GM19035 (cell line): Measurements from ENCODE around the gene DENND2A.
A peak's percentile ranks its signal among the peaks of the same experiment; 100 is the strongest.
"Not testable (repeated sequence)": the region's sequence is repeated elsewhere in the genome, so short reads cannot be mapped to it uniquely, and the experiment has no call there.

Source experiments
- ATAC-seq: cut with Tn5 transposase; IDR thresholded peaks from one replicate; pipeline ENCODE4 v1.9.1; 2021; ENCODE audit not compliant: unreplicated experiment

Gene DENND2A

DNA sequence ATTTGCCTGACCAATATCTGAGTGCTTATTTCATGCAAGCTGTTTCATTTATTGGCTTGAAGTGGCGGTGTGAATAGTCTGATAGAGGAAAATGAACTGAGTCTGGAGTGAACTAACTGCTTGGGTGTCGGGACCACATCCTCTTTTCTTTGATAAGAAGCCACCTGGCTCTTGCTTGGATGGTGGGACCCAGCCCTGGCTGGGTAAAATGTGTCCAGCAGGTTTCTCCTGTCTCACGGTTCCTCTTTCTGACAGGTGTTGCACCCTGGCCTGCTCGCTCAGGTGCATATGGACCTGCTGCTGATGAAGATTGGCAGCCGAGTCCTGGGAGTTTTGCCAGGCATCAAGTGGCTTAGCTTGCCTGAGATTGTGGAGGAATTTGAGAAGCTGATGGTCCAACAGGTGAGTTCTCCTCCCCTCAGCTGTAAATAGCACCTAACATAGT, 33.8 kb upstream of the DENND2A start:
- no peak for ATAC-seq

DNA sequence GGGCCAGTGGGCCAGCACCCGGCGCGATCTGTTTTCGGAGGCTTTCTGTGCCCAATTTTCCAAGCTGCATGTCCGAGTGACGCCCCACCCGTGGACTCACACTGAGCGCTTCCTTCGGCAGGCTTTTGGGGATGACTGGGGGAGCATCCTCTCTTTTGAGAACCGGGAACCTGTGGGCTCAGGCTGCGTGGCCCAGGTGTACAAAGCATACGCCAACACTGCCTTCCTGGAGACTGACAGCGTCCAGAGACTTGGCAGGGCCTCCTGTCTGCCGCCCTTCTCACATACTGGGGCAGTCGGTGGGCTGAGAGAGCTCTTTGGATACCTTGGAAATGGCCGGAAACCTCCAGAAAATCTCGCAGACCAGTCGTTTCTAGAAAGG, 33.2 kb upstream of the DENND2A start:
- no peak for ATAC-seq

DNA sequence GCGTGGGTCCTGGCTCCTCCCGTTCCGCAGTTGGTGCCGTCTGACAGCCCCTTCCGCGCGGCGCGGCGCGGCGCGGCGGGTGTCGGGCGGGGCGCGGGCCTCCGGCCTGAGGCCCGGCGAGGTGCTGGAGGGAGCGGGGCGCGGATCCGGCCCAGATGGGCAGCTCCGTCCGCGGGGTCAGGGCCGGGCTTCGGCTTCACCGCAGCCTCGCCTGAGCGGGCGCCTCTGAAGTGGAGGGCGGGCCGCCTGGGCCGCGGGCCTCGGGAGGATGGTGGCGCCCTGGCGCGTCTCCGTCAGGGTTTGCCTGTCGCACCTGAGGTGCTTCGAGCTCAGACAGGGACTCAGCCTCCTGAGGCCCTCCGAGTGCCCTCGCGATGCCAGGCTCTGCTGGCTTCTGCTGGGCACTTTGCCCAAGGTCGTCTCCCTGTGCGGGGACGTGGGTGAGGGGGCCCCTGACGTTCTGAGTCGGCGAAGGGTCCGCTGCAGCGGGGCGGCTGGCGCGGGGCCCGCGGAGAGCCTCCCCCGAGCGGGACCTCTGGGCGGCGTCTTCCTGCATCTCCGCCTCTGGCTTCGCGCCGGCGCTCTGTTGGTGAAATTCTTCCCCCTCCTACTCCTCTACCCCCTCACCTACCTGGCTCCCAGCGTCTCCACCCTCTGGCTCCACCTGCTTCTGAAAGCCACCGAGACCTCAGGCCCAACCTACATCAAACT, 32.6 kb upstream of the DENND2A start:
- ATAC-seq, result peak; percentile 50

DNA sequence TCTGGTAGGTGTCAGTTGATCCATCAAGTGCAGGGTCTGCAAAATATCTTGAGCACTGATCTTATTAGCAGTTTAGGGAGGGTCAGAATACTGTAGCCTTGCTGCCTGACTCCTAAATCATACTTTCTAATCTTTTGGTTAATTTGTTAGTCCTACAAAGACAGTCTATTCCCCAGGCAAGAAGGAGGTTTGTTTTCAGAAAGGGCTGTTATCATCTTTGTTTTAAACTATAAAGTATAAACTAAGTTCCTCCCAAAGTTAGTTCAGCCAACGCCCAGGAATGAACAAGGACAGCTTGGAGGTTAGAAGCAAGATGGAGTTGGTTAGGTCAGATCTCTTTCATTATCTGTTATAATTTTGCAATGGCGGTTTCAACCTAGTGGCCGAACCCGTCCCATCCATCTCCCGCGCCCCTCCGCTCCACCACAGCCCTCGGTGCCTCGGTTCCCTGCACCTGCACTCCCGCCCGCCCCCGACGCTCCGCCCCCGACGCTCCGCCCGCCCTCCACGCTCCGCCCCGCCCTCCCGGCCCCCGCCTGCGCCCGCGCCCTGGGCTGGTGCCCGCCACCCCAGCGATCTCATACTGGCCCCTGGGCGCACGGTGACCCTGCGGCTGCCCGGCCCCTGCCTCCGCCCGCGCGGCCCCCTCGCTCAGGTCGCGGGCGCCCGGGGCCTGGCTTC, 31.9 kb upstream of the DENND2A start, which contains the start of gene ADCK2:
Gene ADCK2 (plus strand): TSS at position 564 of the 681 bp plus-strand sequence. CDS start 386 bp downstream, outside the sequence.
- ATAC-seq, result peak; percentile 65

DNA sequence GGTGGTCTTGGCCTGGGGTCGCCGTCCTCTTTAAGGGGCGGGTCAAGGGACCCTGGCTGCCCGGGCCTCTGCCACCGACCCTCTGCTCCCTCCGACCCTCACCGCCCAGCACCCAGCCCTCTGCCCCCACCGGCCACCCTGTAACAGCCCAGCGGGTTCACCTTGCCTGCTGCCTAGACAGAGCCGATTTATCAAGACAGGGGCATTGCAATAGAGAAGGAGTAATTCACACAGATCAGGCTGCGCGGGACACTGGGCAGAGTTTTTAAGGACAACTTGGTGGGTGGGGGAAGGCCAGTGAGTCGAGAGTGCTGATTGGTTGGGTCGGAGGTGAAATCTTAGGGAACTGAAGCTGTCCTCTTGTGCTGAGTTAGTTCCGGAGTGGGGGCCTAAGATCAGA, 31.4 kb upstream of the DENND2A start:
- ATAC-seq, result no peak

GRCh38 chr7:140670343-140670935, 29.8 kb upstream of the DENND2A start:
- ATAC-seq, result no peak

- not testable (repeated sequence) for ATAC-seq
Measured at GRCh38 chr7:140669862-140670261, 29.2 kb upstream of the DENND2A start.

DNA sequence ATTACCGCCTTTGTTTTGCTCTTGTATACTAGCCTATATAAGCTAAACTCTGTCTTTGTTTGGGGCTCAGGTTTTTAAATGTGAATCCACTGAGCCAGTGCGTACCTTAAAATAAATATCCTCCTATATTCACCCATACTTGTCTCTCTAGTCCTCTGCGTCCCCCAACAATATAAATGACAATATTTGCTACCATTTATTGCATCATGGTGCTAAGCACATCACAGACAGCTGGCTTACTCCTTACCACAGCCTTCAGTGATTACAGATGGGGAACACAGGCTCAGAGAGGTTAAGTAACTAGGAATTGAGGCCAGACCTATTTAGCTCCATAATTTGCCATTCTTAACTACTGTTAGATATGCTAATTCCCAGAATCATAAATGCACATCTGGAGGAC, 28.7 kb upstream of the DENND2A start:
- ATAC-seq, result no peak

- no peak for ATAC-seq
Measured at GRCh38 chr7:140668641-140669040, 28.0 kb upstream of the DENND2A start.

- ATAC-seq, result no peak
Measured at GRCh38 chr7:140667476-140667875, 26.9 kb upstream of the DENND2A start.

DNA sequence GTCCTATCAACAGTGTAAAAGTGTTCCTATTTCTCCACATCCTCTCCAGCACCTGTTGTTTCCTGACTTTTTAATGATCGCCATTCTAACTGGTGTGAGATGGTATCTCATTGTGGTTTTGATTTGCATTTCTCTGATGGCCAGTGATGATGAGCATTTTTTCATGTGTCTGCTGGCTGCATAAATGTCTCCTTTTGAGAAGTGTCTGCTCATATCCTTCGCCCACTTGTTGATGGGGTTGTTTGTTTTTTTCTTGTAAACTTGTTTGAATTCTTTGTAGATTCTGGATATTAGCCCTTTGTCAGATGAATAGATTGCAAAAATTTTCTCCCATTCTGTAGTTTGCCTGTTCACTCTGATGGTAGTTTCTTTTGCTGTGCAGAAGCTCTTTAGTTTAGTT, 22.3 kb upstream of the DENND2A start:
- not testable (repeated sequence) for ATAC-seq

DNA sequence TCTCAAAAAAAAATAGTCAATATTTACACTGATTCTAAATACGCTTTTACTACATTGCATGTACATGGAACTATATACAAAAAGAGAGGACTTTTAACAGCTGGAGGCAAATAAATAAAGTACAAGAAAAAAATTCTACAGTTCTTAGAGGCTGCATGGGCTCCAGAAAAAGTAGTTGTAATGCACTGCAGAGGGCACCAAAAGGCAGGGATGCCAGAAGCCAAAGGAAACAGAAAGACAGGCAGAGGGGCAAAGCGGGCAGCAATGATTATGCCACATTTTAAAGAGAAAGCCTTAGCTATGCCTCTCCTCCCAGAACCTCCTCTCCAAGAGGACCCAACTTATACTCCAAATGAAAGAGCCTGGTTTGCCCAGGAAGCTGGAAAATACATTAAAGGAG, 20.5 kb upstream of the DENND2A start:
- ATAC-seq, result no peak

DNA sequence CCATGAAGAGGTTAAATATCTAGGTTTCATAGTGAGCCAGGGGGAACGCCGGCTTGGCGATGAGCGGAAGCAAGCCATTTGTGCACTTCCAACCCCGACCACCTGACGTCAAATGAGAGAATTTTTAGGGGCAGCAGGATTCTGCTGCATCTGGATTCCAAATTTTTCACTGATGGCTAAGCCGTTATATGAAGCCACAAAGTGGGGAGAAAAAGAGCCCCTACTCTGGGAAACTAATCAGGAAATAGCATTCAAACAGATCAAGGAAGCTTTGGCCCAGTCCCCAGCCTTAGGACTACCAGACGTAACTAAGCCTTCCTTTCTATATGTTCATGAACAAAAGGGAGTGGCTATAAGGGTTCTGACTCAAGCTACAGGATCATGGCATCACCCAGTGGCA, 19.2 kb upstream of the DENND2A start:
- ATAC-seq, result no peak

DNA sequence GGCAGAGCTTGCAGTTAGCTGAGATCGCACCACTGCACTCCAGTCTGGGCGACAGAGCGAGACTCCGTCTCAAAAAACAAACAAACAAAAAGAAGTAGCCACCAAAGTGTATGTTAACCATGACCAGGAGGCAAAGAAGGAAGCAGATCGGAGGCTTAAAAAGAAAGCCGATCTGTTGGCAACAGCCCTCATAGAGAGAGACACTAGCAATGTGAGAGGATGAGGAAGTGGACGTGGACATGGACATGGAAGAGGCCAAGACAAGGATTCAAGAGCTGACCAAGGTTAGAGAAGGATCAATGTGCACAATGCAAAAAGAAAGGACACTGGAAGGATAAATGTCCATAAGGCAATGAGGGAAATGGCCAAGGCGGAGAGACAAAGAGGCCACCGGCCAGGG, 17.3 kb upstream of the DENND2A start:
- ATAC-seq, result no peak

DNA sequence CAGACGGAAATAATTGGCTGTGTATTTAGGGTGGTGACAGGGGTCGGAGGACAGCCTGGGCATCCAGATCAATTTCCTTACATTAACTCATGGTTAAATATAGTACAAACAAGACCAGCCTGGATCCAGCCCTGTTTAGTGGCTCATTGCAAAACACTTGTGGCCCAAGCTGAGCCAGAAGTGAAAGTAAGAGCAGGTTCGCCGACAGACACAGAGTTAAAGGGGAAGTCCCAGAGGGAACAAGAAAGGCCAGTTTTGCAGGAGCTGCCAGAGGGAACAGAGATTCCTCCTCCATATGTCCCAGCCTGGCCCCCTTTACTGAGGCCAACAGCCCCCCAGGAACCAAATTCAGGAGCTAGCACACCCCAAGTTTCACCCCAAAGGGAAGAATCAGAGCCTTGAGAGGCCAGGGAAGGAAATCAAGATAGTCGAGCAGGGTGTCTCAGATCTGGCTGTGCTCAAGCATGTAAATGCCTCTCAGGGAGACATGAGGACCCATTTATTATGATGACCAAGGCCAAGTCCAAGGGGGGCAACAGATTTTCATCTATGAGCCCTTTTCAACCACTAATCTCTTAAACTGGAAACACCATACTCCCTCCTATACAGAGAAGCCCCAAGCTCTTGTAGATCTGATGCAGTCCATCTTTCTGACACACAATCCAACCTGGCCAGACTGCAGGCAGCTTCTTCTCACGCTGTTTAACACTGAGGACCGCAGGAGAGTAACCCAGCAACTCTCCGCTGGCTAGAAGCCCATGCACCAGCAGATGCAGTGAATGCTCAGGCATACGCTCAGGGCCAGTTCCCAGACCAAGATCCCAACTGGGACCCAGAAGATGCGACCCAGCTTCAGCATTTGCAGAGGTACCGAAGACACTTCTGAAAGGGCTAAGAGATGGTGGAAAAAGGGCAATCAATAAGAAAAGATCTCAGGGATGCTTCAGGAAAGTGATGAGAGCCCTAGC, 16.2 kb upstream of the DENND2A start:
- ATAC-seq, result peak; percentile 91

DNA sequence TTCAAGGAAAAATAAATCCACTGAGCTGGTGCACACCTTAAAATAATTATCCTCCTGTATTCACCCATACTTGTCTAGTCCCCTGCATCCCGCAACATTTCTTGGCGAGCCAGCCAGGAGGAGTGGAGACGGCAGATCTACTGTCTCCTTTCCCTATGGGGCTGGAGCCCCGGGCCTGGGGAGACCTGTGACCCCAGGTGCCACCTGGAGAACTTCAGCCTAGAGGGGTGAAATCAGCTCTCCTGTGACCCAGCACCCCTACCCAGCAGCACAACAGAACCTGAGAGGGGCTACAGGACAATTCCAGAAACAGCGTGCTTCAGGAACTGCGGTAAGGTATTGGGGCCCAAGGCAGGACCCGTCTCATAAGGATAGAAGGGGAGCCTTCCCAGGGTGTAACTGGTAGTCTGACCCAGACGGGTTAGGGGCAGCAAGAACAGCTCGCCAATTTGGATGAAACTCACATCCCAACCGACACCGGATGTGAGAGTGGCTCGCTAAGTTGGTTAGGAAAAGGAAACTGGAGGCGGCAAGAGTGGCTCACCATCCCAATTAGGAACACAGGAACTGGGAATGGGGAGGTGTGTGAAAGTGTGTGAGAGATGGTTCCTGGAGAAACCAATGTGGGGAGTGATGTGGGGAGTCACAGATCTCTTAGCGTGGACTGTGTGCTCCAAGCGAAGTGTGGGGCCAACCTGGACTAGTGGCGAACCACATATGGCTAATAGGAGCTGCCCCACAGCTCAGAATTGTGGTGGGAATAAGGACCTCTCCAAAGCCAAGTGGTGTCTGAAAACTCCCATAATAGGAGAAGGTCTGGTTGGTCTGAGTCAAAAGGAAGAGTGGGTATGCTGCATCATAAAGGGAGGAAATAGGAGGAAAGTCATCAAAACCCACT, 15.1 kb upstream of the DENND2A start:
- ATAC-seq, result no peak

GRCh38 chr7:140654661-140655060, 14.0 kb upstream of the DENND2A start:
- ATAC-seq, result no peak

- ATAC-seq, result no peak
Measured at GRCh38 chr7:140654109-140654387, 13.4 kb upstream of the DENND2A start.

- no peak for ATAC-seq
Measured at GRCh38 chr7:140653319-140654108, 12.9 kb upstream of the DENND2A start.
